ENCODE measurements around the gene PLEKHA8. TPM values are rescaled to one million over a fixed set of nuclear protein-coding genes. Genes with fewer than 3 reads are reported as not detected.
A peak's percentile ranks its signal among the peaks of the same experiment; 100 is the strongest.

The PLEKHA8 gene
- total RNA-seq, 1 donor from 2014 or later: 24.7 TPM

GRCh38 chr7:30145426-30145970 lies 117.3 kb downstream of the PLEKHA8 start:
- peak; percentile 93 for DNase-seq (ENCODE audit: low read depth)

GRCh38 chr7:30146127-30146612 lies 118.0 kb downstream of the PLEKHA8 start:
- DNase-seq (ENCODE audit: low read depth): no peak

GRCh38 chr7:30147223-30147622 lies 119.0 kb downstream of the PLEKHA8 start:
- no peak for DNase-seq (ENCODE audit: low read depth)

- DNase-seq (ENCODE audit: low read depth): no peak
Measured at GRCh38 chr7:30147785-30148184, 119.6 kb downstream of the PLEKHA8 start.

- no peak for DNase-seq (ENCODE audit: low read depth)
Measured at GRCh38 chr7:30148426-30148825, 120.2 kb downstream of the PLEKHA8 start.

- DNase-seq (ENCODE audit: low read depth): no peak
Measured at GRCh38 chr7:30148951-30149459, 120.8 kb downstream of the PLEKHA8 start.

- DNase-seq (ENCODE audit: low read depth): no peak
Measured at GRCh38 chr7:30149640-30150272, 121.5 kb downstream of the PLEKHA8 start.

GRCh38 chr7:30150711-30151110 lies 122.5 kb downstream of the PLEKHA8 start:
- DNase-seq (ENCODE audit: low read depth): no peak

- no peak for DNase-seq (ENCODE audit: low read depth)
Measured at GRCh38 chr7:30154111-30154587, 125.9 kb downstream of the PLEKHA8 start.

- no peak for DNase-seq (ENCODE audit: low read depth)
Measured at GRCh38 chr7:30155481-30155880, 127.3 kb downstream of the PLEKHA8 start.

GRCh38 chr7:30157204-30157603 lies 129.0 kb downstream of the PLEKHA8 start:
- no peak for DNase-seq (ENCODE audit: low read depth)

- no peak for DNase-seq (ENCODE audit: low read depth)
Measured at GRCh38 chr7:30159163-30159562, 131.0 kb downstream of the PLEKHA8 start.

GRCh38 chr7:30159698-30160143 lies 131.5 kb downstream of the PLEKHA8 start:
- DNase-seq (ENCODE audit: low read depth): peak; percentile 70

- DNase-seq (ENCODE audit: low read depth): no peak
Measured at GRCh38 chr7:30160329-30160728, 132.1 kb downstream of the PLEKHA8 start.

GRCh38 chr7:30162133-30162532 lies 133.9 kb downstream of the PLEKHA8 start:
- DNase-seq (ENCODE audit: low read depth): no peak

GRCh38 chr7:30162622-30163124 lies 134.5 kb downstream of the PLEKHA8 start:
- peak; percentile 75 for DNase-seq (ENCODE audit: low read depth)

- DNase-seq (ENCODE audit: low read depth): no peak
Measured at GRCh38 chr7:30163231-30163894, 135.2 kb downstream of the PLEKHA8 start.

- peak; percentile 69 for DNase-seq (ENCODE audit: low read depth)
Measured at GRCh38 chr7:30164567-30164966, 136.4 kb downstream of the PLEKHA8 start.

GRCh38 chr7:30165590-30165989 lies 137.4 kb downstream of the PLEKHA8 start:
- DNase-seq (ENCODE audit: low read depth): no peak

GRCh38 chr7:30166155-30166840 lies 138.1 kb downstream of the PLEKHA8 start:
- DNase-seq (ENCODE audit: low read depth): no peak

GRCh38 chr7:30166841-30167235 lies 138.6 kb downstream of the PLEKHA8 start:
- no peak for DNase-seq (ENCODE audit: low read depth)

- DNase-seq (ENCODE audit: low read depth): no peak
Measured at GRCh38 chr7:30167901-30168300, 139.7 kb downstream of the PLEKHA8 start.
